DMS53 (cell line): Measurements from ENCODE around the gene SHMT1.
A peak's percentile ranks its signal among the peaks of the same experiment; 100 is the strongest.
"Not testable (repeated sequence)": the region's sequence is repeated elsewhere in the genome, so short reads cannot be mapped to it uniquely, and the experiment has no call there.

Source experiments
- DNase-seq: peaks from one replicate; lab custom pipeline; 2025; lab: John Stamatoyannopoulos, UW

Gene SHMT1

DNA sequence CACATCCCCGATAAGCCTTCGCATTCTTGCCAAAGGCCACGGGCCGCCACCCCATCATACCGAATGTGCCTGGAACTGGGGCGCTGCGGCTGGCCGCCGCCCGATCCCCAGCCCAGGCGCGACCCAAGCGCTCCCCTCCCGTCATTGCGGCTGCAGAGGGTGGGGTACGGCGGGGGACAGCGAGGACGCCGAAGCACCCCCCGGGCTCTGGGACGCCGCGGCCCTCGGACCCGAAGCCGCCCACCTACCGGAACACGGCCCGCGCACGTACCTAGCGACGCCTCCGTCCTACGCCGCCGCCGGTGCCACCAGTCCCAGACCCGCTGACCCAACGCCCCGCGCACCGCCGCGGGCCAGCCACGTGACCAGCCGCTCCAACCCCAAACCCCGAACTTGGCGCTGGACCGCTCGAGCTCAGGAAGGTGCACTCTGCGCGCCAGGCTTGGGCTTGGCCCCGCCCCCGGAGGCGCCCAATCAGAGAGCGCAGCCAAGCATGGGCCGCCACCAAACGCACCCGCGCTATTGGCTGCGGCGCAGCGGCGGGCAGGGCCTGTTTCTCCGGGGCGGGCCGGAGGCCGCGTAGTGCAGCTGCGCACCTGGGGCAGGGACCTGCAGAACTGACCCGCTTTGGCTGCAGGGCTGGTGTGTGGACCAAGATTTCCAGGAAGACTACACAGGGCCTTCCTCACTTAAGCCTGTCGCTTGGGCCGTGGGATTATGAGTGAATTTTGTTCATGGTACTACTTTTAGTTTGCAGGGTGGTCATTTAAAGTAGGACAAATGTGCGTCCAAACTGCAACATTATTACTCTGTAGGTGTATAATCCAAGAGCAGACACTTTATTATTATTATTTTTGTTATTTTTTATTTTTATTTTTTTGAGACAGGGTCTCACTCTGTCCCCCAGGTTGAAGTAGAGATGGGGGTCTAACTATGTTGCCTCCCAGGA is at the start of gene SHMT1:
Gene SHMT1, minus strand, starts transcription at position 450 of the 949 bp plus-strand sequence. CDS start 7,569 bp downstream, outside the sequence.
- peak; percentile 96 for DNase-seq

DNA sequence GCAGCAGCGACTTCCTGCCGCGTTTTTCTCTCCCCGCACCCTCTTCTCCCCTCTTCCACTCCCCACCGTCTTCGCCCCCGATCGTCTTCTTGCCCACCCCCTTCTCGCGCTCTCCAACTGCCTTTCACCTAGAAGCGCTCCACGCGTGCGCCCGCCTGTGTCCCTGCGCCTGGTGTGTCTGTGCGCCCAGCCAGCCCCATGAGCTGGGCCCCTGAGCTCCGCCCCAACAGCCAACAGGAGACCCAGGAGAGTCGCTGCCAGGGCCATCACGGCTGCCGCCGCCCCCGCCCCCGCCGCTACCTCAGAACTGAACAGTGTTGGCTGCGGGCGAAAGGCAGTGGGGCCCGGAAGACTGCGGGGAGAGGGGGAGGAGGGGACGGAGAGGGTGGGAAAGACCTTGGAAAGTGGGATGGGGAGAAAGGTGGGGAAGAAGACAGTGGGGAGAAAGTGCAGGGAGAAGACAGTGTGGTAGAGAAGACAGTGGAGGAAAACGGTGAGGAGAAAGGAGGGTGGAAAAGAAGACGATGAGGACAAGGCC is 48.7 kb upstream of the SHMT1 start:
- not testable (repeated sequence) for DNase-seq

DNA sequence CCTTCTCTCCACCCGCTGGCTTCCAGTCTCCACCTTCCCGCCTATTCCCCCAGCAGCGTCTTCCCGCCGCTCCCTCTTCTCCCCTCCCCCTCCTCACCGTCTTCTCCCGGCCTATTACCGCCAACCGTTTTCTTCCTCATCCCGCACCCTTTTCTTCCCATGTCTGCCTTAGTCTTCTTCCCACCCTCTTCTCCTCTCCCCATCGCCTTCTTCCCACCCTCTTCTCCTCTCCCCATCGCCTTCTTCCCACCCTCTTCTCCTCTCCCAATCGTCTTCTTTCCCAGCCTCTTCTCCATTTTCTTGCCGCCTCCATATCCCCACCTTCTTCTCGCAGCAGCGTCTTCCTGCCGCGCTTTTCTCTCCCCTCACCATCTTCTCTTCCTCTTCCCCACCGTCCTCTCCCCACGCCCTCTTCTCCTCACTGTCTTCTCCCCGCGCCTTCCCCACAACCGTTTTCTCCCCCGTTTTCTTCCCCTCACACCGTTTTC is 48.1 kb upstream of the SHMT1 start:
- DNase-seq = not testable (repeated sequence)

DNA sequence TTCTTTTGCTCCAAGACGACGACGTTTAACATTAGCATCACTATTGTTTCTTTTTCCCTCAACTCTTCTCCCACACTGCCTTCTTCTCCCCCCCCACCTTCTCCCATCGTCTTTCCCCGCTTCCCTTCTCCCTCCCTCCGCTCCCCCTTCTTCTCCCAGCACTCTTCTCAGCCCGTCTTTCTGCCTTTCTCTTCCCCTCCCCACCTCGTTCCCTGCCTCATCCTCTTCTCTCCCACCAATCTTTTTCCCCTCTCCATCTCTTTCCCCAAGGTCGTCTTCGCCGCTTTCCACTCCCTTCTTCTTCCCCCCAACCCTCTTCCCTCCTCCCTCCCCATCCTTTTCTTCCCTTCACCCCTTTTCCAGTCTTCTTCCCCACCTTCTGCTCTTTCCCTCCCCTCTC is 47.4 kb upstream of the SHMT1 start:
- DNase-seq = not testable (repeated sequence)

DNA sequence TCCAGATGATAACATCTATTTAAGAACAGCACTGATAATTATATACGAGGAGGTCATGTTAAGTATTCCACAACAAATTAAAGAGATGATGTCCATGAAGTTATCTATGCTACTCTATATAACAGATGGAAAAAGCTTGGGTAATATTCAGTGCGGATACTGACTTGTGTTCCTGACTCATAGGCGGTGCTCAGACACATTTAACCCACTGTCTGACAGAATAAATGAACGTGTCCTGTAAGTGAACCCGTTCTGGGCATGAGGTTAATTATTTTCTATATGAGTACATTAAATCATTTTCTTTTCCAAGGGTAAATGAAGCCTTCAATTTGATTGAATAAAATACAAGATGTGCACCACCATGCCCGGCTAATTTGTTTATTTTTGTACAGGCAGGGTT is 46.0 kb upstream of the SHMT1 start:
- not testable (repeated sequence) for DNase-seq

DNA sequence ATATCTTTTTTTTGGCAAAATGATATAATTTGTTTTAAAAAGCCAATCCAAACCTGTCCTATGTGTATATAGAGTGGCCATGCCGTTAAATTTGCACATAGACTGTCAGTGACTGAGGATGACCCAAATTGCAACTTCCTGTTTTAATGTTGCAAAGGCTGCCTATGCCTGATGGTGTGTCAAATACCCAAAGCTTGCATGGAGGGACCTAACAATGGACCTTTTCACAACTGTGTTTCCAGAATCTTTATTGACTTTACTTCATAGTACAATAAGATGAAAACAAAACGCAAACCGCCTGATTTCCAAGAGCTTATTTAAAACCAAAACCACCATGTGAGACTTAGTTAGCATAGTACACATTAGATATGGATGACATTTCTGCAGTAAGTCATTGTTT is 45.6 kb upstream of the SHMT1 start:
- DNase-seq = not testable (repeated sequence)

DNA sequence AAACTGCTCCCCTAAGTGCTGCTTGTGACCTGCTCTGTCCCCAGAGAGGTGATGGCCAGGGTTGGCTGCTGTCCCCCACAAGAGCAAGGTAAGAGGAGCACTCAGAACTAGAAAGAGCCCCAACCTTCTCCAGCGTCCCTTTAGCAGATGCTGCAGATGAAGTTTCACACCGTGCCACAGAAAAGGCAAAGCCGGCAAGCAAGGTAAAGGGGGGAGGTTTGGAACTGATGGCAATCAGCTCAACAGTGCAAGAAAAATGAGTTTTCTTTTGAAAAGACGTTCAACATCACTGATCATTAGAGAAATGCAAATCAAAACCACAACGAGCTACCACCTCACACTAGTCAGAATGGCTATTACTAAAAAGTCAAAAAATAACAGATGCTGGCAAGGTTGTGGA is 40.3 kb upstream of the SHMT1 start:
- DNase-seq = not testable (repeated sequence)

DNA sequence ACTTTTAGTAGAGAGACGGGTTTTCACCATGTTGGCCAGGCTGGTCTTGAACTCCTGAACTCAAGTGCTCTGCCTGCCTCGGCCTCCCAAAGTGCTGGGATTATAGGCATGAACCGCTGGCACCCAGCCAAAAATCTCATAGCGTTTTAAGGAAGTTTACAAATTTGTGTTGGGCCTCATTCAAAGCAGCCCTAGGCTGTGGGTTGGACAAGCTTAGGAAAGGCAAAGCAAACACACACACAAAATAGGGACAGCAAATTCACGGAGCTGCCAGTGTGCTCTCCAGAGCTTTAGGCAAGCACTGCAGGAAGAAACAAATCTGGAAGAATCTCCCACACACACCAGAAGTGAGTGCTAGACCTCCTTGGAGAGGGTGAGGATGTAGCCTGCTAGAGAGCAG is 39.8 kb upstream of the SHMT1 start:
- DNase-seq = not testable (repeated sequence)

DNA sequence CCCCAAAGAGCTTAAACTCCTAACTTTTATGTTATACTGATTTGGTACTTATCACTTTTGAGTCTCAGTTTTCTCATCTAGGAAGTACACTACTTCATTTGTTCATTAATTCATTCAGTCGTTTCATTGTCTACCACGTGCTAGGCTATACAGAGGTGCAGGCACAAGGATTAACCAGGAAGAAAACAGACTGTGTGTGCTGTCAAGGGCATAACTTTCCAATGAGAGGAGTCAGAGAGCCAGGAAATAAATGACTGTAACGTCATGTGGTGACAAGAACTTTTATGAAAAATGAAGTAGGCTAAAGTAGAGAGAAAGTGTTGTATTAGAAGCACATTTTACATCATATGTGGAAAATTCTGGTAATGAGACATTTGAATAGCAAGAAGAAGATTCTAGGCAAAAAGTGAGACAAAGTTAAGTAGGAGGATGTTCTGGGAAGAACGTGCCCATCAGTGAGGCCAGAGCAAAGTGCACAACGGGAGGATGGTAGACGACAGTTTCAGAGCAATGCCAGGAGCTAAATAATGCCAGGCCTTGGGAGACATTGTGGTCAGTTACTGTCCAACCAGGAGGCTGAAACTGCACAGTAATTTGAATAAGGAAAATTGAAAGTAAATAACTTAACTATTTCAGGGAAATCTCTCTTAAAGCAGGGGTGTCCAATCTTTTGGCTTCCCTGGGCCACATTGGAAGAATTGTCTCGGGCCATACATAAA is 38.7 kb upstream of the SHMT1 start:
- not testable (repeated sequence) for DNase-seq

DNA sequence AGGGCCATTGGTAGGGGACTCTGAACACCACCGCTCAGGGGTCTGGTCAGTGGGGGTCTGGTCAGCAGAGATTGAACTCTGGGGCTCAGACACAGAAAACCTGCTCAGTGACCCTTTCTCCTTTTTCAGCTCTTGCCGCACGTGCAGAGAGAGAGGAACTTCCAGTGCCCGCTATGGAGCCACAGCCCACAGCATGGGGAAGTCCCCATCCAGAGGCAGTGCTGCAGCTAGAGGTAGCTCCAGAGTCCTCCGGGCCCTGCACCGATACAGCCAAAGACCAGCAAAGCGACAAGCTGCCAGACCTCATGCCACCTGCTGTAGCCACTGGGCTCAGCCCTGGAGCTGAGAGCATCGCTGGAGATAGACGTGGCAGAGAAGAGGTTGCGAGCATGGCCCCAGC is 25.4 kb upstream of the SHMT1 start:
- not testable (repeated sequence) for DNase-seq

DNA sequence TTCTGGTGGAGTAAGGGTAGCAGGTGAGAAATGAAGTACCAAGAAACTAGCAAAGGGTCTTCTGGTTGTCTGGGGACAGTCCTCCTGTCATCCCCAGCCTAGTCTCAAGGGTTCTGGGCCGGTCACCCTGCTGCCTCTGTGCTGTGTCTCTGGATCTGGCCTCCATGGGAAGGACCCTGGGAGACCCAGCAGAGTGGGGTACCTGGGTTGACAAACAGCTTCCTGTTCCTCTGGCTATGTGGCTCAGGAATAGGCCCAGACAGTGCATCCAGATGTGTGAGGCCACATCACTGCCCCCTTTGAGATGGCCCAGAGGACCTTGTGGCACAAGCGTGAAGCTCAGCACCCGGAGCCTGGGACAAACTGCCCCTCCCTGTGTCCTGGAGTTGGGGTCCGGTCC is 24.9 kb upstream of the SHMT1 start:
- DNase-seq = not testable (repeated sequence)

DNA sequence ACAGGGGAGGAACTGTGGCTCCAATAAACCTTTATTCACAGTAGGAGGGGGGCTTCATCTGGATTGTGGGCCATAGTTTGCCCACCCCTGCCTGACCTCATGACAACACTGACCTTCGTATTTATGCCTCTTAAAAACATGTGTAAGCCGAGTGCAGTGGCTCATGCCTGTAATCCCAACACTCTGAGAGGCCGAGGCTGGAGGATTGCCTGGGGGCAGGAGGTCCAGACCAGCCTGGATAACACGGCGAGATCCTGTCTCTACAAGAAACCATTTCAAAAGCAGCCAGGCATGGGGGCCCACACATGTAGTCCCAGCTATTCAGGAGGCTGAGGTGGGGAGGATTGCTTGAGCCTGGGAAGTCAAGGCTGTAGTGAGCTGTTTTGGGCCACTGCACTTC is 24.2 kb upstream of the SHMT1 start:
- DNase-seq = not testable (repeated sequence)

DNA sequence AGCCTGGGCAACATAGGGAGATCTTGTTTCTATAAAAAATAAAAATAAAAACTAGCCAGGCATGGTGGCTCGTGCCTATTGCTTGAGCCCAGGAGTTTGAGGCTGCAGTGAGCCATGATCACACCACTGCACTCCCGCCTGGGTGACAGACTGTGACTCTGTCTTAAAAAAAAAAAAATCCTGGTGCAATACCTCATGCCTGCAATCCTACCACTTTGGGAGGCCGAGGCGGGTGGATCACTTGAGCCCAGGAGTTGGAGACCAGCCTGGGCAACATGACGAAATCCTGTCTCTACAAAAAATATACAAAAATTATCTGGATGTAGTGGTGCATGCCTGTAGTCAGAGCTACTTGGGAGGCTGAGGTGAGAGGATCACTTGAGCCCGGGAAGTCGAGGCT is 20.9 kb upstream of the SHMT1 start:
- DNase-seq = not testable (repeated sequence)

DNA sequence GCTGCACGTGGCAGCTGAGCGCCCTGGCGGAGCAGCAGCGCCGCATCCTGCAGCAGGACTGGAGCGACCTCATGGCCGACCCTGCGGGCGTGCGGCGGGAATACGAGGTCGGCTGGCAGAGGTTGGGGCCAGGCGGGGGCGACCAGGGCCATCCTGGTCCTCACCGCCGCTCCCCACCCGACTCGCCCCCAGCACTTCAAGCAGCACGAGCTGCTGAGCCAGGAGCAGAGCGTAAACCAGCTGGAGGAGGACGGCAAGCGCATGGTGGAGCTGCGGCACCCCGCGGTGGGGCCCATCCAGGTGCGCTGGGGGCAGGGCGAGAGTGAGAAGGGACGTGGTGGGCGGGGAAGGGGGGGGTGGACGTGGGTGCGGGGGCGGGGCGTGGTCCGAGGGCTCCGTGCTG is 19.7 kb upstream of the SHMT1 start:
- peak; percentile 52 for DNase-seq

DNA sequence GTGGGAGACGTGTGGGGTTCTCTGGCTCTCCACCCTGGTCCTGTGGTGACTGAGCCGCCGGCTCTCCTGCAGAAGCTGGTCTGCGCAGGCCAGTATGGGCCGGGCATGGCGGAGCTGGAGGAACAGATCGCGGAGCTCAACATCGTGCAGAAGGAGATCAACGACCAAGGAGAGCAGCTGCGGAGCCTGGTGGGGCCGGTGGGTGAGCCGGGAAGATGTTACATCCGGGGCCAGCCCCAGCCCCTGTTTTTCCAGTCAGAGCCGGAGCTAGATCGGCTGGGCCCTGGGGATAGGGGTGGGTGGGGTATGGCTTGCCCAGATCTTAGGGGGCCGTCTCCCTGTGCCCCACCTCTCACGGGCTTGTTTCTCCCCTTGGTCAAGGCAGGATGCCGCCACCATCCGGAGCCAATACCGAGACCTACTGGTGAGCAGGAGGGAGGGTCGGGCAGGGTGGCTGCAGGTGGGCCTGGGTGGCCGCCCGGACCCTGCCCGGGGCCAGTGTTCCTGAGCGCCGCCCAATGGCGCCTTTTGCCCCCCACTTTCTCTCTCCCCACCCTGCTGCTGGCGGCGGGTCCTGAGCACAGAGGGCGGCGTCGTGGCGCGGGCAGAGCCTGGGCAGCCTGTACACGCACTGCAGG is 19.2 kb upstream of the SHMT1 start:
- no peak for DNase-seq

DNA sequence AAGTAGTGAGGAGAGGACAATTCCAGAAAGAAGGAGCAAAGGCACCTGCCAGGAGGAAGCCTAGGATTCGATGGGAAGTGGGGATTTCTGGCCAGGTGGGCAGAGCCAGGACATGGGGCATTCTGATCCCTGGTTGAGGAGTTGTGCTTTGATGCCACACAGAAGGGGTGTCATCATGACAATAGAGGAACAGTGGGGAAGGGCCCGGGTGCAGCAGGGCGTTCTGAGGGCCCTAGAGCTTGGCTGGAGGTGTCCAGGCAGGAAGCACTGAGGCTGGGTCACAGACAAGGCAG is 18.5 kb upstream of the SHMT1 start:
- no peak for DNase-seq

DNA sequence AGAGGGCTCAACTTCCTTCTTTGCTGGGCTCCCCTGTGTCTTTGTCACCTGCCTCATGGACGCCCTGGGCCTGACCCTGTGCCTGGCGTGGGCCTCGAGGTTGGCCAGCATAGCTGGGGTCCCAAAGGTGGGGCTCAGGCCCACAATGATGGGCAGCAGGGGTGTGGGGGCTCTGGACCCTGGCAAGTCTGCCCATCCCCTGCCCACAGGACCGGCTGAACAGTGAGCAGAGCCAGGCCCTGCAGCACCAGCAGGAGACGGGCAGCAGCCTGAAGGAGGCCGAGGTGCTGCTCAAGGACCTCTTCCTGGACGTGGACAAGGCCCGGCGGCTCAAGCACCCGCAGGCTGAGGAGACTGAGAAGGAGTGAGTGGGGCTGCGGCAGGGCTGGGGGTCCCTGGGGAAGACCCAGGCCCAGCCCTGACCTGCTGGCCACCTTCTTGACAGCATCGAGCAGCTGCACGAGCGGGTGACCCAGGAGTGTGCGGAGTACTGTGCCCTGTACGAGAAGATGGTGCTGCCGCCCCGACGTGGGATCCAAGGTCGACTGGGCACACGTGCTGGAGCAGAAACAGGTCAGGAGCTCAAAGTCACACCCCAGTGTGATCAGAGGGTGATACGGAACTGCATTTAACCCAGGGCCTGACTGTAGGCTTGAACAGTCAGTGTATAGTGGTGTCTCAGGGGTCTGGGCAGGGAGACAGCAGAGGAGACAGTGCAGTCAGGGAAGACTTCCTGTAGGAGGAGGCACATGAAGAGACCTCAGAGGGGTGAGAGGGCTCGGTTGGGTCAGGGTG is 18.0 kb upstream of the SHMT1 start:
- DNase-seq = no peak

DNA sequence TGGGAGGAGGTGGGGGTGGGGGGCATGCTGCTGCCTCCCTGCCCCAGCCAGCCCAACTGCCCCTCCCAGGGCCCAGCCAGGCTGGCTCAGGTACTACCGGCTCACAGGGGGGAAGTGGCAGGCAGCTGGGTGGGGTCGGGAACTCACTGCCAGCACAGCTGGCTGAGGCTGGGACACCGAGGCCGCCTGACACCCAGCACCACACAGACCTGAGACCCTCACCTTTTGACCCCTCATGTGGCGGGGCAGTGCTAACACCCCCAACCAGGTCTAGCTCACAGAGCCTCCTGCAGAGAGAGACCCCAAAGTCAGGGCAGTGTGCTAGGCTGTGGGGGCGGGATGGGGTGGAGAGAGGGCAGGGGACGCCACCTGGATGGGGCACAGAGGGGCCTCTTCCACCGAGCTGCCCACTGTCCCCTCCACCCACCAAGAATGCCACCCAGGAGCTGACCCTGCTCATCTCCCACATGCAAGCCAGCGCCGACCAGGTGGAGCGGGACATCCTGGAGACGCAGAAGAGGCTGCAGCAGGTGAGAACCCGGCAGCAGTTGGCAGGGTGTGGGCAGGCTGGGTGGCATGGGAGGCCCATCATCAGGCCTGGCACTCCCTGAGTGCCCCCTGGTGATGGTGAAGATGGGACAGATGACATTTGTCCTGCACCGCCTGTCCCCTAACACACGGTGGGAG is 17.3 kb upstream of the SHMT1 start:
- DNase-seq = no peak

DNA sequence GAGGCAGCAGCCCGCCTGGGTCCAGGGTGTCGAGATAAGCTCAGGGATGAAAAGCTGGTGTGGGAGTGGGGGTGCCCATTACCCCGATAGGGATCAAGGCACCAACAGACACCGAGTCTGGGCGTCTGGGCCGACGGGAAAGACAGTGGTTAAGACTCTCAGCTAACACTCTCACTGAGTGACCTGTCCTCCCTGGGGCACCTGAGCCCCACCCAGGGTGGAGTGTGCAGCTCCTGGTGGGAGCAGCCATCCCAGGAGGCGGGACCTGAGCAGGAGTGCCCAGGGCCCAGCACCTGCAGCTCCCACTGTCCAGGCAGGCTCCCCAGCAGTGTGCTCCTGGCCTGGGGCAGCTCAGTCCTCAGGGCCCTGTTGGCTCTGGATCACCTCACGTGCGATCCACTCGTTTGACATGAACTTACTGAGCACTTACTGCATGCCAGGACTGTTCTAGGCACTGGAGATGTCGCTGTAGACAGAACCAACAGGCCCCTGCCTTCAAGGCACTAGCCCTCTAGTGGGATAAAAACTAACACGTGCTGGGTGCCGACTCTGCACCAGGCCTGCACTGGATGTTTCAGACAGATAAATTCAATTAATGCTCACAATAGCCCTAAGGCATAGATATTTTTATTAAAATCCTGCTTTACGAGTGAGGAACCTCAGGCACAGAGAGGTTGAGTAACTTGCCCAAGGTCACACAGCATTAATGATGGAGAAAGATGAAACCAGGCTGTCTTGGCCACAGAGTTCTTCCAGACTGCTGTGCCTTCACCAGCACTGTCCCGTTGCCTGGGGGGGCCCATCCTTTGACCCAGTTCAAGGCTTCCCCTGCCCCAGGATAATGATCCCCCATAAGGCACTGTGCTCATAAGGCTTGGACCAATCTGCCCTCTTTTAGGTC is 16.1 kb upstream of the SHMT1 start:
- DNase-seq = no peak

DNA sequence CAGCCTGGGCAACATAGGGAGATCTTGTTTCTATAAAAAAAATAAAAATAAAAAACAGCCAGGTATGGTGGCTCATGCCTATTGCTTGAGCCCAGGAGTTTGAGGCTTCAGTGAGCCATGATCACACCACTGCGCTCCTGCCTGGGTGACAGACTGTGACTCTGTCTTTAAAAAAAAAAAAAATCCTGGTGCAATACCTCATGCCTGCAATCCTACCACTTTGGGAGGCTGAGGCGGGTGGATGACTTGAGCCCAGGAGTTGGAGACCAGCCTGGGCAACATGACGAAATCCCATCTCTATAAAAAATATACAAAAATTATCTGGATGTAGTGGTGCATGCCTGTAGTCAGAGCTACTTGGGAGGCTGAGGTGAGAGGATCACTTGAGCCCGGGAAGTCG is 15.3 kb upstream of the SHMT1 start:
- DNase-seq = not testable (repeated sequence)
